Activated CD4-positive, alpha-beta T cell treated with anti-CD3 and anti-CD28 coated beads, Interleukin-2, Interleukin-4, amounts not matched to agents 100 ng/mL and 50 ng/mL, durations not matched to agents 16 hours and 8 hours (primary cell): Measurements from ENCODE around the gene ZNF280B.
"Not testable (repeated sequence)": the region's sequence is repeated elsewhere in the genome, so short reads cannot be mapped to it uniquely, and the experiment has no call there.

ENCODE experiments used
- DNase-seq: peaks from one replicate; pipeline ENCODE4 v3.0.0-alpha.2; 2020; ENCODE audit warnings: low spot score

ZNF280B gene

GRCh38 chr22:22534604-22535415 is 26.3 kb upstream of the ZNF280B start:
- no peak for DNase-seq

GRCh38 chr22:22533863-22534262 is 25.3 kb upstream of the ZNF280B start:
- no peak for DNase-seq

- DNase-seq: no peak
Observed at GRCh38 chr22:22533417-22533816, 24.9 kb upstream of the ZNF280B start.

DNA sequence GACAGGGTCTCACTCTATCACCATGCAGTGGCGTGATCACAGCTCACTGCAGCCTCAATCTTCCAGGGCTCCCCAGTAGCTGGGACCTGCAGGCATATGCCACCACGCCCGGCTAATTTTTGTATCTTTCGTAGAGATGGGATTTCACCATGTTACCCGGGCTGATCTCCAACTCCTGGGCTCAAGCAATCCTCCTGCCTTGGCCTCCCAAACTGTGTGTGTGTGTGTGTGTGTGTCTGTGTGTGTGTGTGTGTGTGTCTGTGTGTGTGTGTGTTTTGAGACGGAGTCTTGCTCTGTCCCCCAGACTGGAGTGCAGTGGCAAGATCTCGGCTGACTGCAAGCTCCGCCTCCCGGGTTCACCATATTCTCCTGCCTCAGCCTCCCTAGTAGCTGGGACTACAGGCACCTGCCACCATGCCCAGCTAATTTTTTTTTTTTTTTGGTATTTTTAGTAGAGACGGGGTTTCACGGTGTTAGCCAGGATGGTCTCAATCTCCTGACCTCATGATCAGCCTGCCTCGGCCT is 24.1 kb upstream of the ZNF280B start:
- not testable (repeated sequence) for DNase-seq

DNA sequence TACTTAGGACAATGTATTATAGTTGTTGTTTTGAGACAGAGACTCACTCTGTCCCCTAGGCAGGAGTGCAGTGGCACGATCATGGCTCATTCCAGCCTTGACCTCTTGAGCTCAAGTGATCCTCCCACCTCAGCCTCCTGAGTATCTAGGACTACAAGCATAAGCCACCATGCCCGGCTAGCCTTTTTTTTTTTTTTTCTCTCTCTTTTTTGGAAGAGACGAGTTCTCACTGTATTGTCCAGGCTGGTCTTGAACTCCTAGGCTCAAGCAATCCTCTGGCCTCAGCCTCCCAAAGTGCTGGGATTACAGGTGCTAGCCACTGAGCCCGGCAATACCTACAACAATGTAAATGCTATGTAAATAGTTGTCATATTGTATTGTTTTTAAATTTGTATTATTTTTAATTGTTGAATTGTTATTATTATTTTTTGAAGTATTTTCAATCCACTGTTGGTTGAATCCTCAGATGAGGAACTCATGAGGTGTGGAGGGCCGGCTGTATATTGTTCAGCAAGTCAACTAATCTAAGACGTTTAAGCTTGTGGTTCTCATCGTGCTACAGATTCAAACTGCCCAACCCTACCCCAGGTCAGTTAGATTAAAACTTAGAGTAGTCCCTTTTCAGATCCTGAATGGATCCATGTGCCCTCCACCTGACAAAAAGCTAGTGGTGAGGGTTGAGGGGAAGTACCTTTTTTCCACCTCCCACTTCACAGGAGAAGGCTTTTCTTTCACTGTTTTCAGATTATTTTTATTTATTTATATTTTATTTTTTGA is 23.4 kb upstream of the ZNF280B start:
- no peak for DNase-seq

DNA sequence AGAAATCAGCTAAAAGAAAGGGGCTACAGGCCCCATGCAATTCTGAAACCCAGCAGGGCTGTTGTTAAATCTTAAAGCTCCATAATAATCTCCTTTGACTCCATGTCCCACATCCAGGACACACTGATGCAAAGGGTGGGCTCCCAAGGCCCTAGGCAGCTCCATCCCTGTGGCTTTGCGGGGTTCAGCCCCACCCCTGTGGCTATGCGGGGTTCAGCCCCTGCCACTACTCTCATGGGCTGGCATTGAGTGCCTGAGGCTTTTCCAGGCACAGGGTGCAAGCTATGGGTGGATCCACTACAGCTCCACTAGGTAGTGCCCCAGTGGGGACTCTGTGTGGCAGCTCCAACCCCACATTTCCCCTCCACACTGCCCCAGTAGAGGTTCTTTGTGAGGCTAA is 20.2 kb upstream of the ZNF280B start:
- DNase-seq: no peak

DNA sequence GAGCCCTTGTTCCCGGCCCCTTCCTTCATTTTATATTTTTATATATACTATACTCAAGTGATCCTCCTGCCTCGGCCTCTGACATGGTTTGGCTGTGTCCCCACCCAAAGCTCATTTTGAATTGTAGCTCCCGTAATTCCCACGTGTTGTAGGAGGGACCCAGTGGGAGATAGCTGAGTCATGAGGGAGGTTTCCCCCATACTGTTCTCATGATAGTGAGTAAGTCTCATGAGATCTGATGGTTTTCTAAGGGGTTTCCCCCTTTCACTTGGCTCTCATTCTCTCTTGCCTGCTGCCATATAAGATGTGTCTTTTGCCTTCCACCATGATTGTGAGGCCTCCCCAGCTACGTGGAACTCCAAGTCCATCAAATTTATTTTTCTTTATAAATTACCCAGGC is 18.8 kb upstream of the ZNF280B start:
- DNase-seq: no peak

DNA sequence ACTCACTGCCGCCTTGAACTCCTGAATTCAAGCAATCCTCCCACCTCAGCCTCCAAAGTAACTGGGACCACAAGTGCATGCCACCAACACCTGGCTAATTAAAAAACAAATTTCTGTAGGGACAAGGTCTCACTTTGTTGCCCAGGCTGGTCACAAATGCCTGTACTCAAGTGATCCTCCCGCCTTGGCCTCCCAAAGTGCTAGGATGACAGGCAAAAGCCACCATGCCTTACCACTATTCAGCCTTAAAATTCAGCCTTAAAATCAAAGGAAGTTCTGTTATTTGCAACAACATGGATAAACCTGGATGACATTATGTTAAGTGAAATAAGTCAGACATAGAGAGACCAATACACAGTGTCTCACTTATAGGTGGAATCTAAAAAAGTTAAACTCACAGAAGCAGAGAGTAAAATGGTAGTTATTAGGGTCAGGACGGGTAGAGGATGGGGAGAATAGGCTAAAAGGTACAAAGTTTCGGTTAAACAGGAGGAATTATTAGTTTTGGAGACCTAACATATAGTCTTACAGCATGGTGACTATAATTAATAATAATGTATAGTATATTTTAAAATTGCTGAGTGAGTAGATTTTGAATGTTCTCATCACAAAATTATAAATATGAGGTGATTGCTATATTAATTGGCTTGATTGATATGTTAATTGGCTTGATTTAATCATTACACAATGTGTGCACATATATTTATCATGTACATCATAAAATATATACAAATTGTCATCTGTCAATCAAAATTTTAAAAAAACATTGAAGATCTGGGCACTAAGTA is 17.8 kb upstream of the ZNF280B start:
- no peak for DNase-seq

DNA sequence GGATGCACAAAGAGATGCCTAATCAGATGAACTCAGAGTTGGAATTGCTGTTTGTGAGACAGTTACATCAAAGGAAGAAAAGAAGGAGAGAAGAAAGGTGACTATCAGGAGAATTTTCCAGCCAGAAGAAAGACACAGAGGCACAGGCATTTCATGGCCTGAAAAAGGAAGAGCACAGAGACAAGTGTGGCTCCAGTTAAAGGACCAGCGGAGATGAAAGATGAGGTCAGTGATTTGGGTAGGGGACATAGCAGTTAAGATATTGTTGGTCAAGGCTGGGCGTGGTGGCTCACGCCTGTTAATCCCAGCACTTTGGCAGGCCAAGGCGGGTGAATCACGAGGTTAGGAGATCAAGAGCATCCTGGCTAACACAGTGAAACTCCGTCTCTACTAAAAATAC is 15.0 kb upstream of the ZNF280B start:
- no peak for DNase-seq

DNA sequence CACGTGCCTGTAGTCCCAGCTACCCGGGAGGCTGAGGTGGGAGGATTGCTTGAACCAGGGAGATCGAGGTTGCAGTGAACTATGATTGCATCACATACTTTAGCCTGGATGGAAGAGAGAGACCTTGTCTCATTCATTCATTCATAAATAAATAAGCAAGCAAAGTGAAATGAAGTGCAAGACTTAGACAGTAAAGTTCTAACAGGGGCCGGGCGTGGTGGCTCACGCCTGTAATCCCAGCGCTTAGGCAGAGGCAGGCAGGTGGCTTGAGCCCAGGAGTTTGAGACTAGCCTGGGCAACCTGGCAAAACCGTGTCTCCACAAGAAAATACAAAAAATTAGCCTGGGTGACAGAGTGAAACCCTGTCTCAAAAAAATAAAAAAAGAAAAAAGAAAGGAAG is 13.1 kb upstream of the ZNF280B start:
- DNase-seq: no peak

DNA sequence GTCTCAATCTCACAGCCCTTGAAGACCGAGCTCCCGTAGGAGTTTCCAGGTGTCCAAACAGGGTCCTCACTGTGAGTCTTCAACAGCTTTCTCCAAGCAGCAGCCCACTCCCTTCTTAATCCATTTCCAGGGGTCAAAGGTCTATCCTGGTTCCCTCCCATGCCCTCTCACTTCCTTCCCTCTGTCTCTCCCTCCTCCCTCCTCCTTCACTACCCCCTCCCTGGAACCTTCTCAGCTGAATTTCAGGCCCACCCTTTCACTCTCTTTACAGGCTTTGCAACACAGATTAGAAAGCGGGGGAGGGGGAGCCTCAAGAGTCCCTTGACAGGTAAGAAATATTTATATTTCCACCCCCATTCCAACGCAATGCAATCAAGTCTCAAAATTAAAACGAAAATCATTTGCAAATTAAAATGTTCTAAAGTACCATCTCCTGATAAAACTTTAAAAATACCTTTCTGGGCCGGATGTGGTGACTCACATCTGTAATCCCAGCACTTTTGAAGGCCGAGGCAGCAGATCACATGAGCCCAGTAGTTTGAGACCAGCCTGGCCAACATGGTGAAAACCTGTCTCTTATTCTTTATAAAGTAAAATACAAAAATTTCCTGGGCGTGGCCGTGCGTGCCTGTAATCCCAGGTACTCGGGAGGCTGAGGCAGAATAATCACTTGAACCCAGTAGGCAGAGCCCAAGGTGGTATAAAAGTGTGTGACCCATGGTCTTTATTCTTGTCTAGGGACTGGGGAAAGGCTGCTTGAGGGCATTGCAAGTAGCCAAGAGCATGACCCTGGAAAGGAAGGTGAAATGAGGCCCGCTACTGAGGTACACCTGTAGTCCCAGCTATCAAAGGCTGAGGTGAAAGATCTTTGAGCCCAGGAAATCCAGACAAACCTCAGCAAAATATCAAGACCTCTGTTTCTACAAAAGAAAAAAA is 12.4 kb upstream of the ZNF280B start:
- no peak for DNase-seq

DNA sequence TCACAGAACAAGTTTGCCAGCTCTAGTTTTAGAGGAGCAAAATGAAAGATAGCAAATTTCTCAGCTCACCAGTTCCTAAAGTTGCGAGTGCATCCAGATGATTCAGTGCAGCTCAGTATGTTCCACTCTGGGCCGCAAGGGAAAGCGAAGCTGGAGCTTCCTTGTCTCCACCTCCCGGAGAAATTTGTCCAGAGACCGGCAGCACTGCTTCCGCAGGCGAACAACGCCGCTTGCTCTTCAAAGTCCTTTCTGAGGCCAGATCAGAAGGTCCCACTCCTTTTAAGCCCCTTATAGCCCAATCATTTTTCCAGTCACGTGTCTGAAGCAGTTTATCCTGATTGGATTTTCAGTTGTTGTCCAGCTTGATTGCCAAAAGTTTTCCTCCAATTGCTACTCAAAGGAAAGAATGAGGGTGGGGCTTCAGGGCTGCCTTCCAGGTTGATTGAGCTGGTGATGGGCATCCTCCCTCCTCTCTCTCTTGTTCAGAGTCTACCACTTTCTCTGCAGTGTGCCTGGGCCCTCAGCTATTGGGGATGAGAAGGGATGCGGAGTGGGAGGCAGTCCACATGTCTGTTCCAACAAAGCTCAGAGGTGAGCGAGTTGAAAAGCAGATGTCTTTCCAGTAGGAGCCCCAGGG is 11.6 kb upstream of the ZNF280B start, which contains the start of gene ZNF280A:
Gene ZNF280A (minus strand): TSS at position 251 of the 637 bp plus-strand sequence. CDS start 4,640 bp downstream, outside the sequence.
- no peak for DNase-seq

GRCh38 chr22:22519591-22519990 is 11.0 kb upstream of the ZNF280B start:
- no peak for DNase-seq

GRCh38 chr22:22516992-22517391 is 8.4 kb upstream of the ZNF280B start:
- no peak for DNase-seq

GRCh38 chr22:22515890-22516289 is 7.3 kb upstream of the ZNF280B start:
- DNase-seq: no peak

- not testable (repeated sequence) for DNase-seq
Observed at GRCh38 chr22:22514431-22514830, 5.9 kb upstream of the ZNF280B start.

GRCh38 chr22:22513619-22514018 is 5.1 kb upstream of the ZNF280B start:
- no peak for DNase-seq

DNA sequence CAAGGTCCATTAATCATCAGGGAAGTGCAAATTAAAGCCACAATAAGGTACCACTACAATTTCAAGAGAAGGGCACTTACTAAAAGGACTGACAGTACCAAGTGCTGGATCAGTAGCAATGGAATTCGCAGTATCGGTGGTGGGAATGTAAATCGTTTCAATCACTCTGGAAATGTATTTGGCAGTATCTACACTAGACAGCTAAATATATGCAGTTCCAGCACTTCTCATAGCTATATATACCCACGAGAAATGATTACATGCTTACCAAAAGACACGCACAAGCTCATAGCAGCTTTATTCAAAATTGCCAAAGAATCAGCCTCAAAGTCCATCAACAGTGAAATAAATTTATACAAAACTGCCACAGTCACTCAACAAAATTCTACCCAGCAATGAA is 4.4 kb upstream of the ZNF280B start:
- DNase-seq: no peak

GRCh38 chr22:22510833-22511232 is 2.3 kb upstream of the ZNF280B start:
- not testable (repeated sequence) for DNase-seq

GRCh38 chr22:22509912-22510311 is 1.4 kb upstream of the ZNF280B start:
- not testable (repeated sequence) for DNase-seq
